ENCODE results near the gene ASAP2.

Gene ASAP2

GRCh38 chr2:9184361-9184760 lies 22.3 kb upstream of the ASAP2 start:
- DNase-seq (ENCODE audit: low spot score): no peak

GRCh38 chr2:9187620-9188214 lies 18.9 kb upstream of the ASAP2 start:
- no peak for DNase-seq (ENCODE audit: low spot score)

- no peak for DNase-seq (ENCODE audit: low spot score)
Measured at GRCh38 chr2:9188823-9189222, 17.8 kb upstream of the ASAP2 start.

- no peak for DNase-seq (ENCODE audit: low spot score)
Measured at GRCh38 chr2:9189901-9190300, 16.7 kb upstream of the ASAP2 start.

GRCh38 chr2:9191041-9191481 lies 15.6 kb upstream of the ASAP2 start:
- DNase-seq (ENCODE audit: low spot score): no peak

- no peak for DNase-seq (ENCODE audit: low spot score)
Measured at GRCh38 chr2:9192712-9193111, 13.9 kb upstream of the ASAP2 start.

- DNase-seq (ENCODE audit: low spot score): no peak
Measured at GRCh38 chr2:9194352-9194751, 12.3 kb upstream of the ASAP2 start.

- DNase-seq (ENCODE audit: low spot score): no peak
Measured at GRCh38 chr2:9196637-9197036, 10.0 kb upstream of the ASAP2 start.

- no peak for DNase-seq (ENCODE audit: low spot score)
Measured at GRCh38 chr2:9197916-9198315, 8.7 kb upstream of the ASAP2 start.

GRCh38 chr2:9199716-9200632 lies 6.6 kb upstream of the ASAP2 start:
- no peak for DNase-seq (ENCODE audit: low spot score)

- no peak for DNase-seq (ENCODE audit: low spot score)
Measured at GRCh38 chr2:9200633-9201015, 6.0 kb upstream of the ASAP2 start.

GRCh38 chr2:9201185-9201891 lies 5.3 kb upstream of the ASAP2 start:
- no peak for DNase-seq (ENCODE audit: low spot score)

GRCh38 chr2:9203006-9203405 lies 3.6 kb upstream of the ASAP2 start:
- no peak for DNase-seq (ENCODE audit: low spot score)

- DNase-seq (ENCODE audit: low spot score): no peak
Measured at GRCh38 chr2:9203876-9204275, 2.7 kb upstream of the ASAP2 start.

- no peak for DNase-seq (ENCODE audit: low spot score)
Measured at GRCh38 chr2:9204939-9205338, 1.7 kb upstream of the ASAP2 start.

- peak; percentile 10 for DNase-seq (ENCODE audit: low spot score)
Measured at GRCh38 chr2:9205486-9205885, 1.1 kb upstream of the ASAP2 start.

GRCh38 chr2:9206991-9207640 lies 504 bp downstream of the ASAP2 start:
- DNase-seq (ENCODE audit: low spot score): peak; percentile 5

GRCh38 chr2:9207641-9208311 lies 1.2 kb downstream of the ASAP2 start:
- DNase-seq (ENCODE audit: low spot score): peak; percentile 21

- DNase-seq (ENCODE audit: low spot score): no peak
Measured at GRCh38 chr2:9208875-9209274, 2.3 kb downstream of the ASAP2 start.

- no peak for DNase-seq (ENCODE audit: low spot score)
Measured at GRCh38 chr2:9210030-9210429, 3.4 kb downstream of the ASAP2 start.

GRCh38 chr2:9211496-9211895 lies 4.9 kb downstream of the ASAP2 start:
- no peak for DNase-seq (ENCODE audit: low spot score)
